Measurements from ENCODE around the gene NAT14. TPM values are rescaled to one million over a fixed set of nuclear protein-coding genes. Genes with fewer than 3 reads are reported as not detected.

NAT14 gene
- total and polyA plus RNA-seq, 5 donors from 2014 or later: 3.3 to 9.2 (median 4.7) TPM

- H3K4me1 ChIP-seq (ENCODE audit: control insufficient read depth, insufficient read depth, low read length, poor library complexity, severe bottlenecking): peaks cover 29% of the 10 kb centered on the region
- H3K36me3 Mint-ChIP-seq: peaks cover 5% of the 10 kb centered on the region
- no peak for ATAC-seq (ENCODE audit: low read depth in 2 of 2)
- H3K27ac ChIP-seq (ENCODE audit: insufficient read depth, low read length, poor library complexity, severe bottlenecking): no peak overlapping the region
- H3K4me3 ChIP-seq (ENCODE audit: low read depth, low read length): no peak overlapping the region
- no peaks in the 10 kb centered on the region for H3K9me3 Mint-ChIP-seq
- H3K27ac Mint-ChIP-seq: no peak overlapping the region
- peaks cover 0 to 37% (median 23%) of the 10 kb centered on the region in 4 donors for H3K4me1 Mint-ChIP-seq
- no peak for DNase-seq
- no peaks in the 10 kb centered on the region for H3K9me3 ChIP-seq (ENCODE audit: control insufficient read depth in 2 of 2, low read length in 2 of 2)
- H3K27me3 Mint-ChIP-seq: no peaks in the 10 kb centered on the region
- H3K36me3 ChIP-seq (ENCODE audit: control insufficient read depth, insufficient read depth, low read length): no peaks in the 10 kb centered on the region
- no peak overlapping the region for H3K4me3 Mint-ChIP-seq
- H3K27me3 ChIP-seq (ENCODE audit: control insufficient read depth, insufficient read depth, low read length): no peaks in the 10 kb centered on the region
Measured at GRCh38 chr19:55482156-55482961, 2.6 kb upstream of the NAT14 start.

DNA sequence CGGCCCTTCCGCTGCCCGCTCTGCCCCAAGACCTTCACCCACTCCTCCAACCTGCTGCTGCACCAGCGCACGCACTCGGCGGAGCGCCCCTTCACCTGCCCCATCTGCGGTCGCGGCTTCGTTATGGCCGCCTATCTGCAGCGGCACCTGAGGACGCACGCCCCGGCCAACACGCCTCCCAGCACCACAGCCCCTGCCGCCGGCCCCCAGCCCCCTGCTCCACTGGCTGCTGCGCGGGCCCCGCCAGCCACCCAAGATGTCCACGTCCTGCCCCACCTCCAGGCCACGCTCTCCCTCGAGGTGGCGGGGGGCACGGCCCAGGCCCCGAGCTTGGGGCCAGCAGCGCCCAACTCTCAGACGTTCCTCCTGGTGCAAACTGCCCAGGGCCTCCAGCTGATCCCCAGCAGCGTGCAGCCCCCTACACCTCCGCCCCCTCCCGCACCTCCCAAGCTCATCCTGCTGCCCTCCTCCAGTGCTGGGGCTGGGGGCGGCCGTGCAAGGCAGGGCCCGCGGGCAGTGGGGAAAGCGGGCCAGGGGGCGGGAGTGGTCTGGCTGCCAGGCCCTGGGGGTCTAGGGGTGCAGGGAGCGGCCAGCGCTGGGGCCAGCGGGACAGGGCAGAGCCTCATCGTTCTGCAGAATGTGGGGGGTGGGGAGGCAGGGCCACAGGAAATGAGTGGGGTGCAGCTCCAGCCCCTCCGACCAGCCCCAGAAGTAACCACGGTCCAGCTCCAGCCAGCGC, 1.9 kb upstream of the NAT14 start:
- Histone ChIP-seq H3K9me3 (ENCODE audit: control insufficient read depth in 2 of 2, low read length in 2 of 2) (no peaks in the 10 kb centered on the region), H3K4me1 (ENCODE audit: control insufficient read depth, insufficient read depth, low read length, poor library complexity, severe bottlenecking) (peaks cover 22% of the 10 kb centered on the region), H3K27me3 (ENCODE audit: control insufficient read depth, insufficient read depth, low read length) (no peaks in the 10 kb centered on the region), H3K27ac (ENCODE audit: insufficient read depth, low read length, poor library complexity, severe bottlenecking) (no peak overlapping the region), H3K4me3 (ENCODE audit: low read depth, low read length) (no peak overlapping the region), H3K36me3 (ENCODE audit: control insufficient read depth, insufficient read depth, low read length) (no peaks in the 10 kb centered on the region)
- Mint-ChIP-seq H3K9me3 (no peaks in the 10 kb centered on the region), H3K27me3 (no peaks in the 10 kb centered on the region), H3K36me3 (peaks cover 5% of the 10 kb centered on the region), H3K4me1 (peaks cover 0 to 30% (median 16%) of the 10 kb centered on the region in 4 donors), H3K4me3 (no peak overlapping the region), H3K27ac (no peak overlapping the region)
- DNase-seq (no peak), ATAC-seq (ENCODE audit: low read depth in 2 of 2) (no peak)

DNA sequence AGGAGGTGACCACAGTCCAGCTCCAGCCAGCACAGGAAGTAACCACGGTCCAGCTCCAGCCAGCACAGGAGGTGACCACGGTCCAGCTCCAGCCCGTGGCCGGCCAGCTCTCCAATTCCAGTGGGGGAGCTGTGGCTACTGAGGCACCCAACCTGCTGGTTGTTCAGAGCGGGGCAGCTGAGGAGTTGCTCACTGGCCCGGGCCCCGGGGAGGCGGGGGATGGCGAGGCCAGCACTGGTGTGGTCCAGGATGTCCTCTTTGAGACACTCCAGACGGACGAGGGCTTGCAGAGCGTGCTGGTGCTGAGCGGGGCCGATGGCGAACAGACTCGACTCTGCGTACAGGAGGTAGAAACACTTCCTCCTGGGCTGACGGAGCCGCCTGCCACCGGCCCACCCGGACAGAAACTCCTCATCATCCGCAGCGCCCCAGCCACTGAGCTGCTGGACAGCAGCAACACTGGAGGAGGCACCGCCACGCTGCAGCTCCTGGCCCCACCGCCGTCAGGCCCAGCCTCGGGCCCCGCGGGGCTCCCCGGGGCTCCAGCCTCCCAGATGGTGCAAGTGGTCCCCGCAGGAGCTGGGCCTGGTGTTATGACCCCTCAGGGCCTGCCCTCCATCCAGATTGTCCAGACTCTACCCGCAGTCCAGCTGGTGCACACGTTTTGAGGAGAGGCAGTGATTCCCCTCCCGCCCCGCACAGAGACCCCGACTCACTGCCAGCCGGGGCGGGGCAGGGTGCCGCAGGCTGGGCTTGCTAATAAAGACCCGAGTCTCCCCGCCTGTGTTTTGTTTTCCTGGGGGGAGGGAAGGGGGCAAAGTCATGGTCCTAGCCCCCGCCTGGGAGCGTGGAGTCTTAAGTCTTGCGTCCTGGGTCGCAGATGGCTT, 1.0 kb upstream of the NAT14 start:
- Histone ChIP-seq H3K36me3 (ENCODE audit: control insufficient read depth, insufficient read depth, low read length) (no peaks in the 10 kb centered on the region), H3K27me3 (ENCODE audit: control insufficient read depth, insufficient read depth, low read length) (no peaks in the 10 kb centered on the region), H3K27ac (ENCODE audit: insufficient read depth, low read length, poor library complexity, severe bottlenecking) (peak overlapping the region; percentile 76), H3K4me3 (ENCODE audit: low read depth, low read length) (no peak overlapping the region), H3K9me3 (ENCODE audit: control insufficient read depth in 2 of 2, low read length in 2 of 2) (no peaks in the 10 kb centered on the region), H3K4me1 (ENCODE audit: control insufficient read depth, insufficient read depth, low read length, poor library complexity, severe bottlenecking) (peaks cover 21% of the 10 kb centered on the region)
- no peaks in the 10 kb centered on the region for H3K9me3 Mint-ChIP-seq
- H3K4me3 Mint-ChIP-seq: peak overlapping the region; percentile 48 to 88 (median 77)
- H3K4me1 Mint-ChIP-seq: peaks cover 0 to 22% (median 11%) of the 10 kb centered on the region in 4 donors
- no peak for ATAC-seq (ENCODE audit: low read depth in 2 of 2)
- no peak overlapping the region for H3K27ac Mint-ChIP-seq
- peaks cover 5% of the 10 kb centered on the region for H3K36me3 Mint-ChIP-seq
- H3K27me3 Mint-ChIP-seq: no peaks in the 10 kb centered on the region
- DNase-seq: no peak

DNA sequence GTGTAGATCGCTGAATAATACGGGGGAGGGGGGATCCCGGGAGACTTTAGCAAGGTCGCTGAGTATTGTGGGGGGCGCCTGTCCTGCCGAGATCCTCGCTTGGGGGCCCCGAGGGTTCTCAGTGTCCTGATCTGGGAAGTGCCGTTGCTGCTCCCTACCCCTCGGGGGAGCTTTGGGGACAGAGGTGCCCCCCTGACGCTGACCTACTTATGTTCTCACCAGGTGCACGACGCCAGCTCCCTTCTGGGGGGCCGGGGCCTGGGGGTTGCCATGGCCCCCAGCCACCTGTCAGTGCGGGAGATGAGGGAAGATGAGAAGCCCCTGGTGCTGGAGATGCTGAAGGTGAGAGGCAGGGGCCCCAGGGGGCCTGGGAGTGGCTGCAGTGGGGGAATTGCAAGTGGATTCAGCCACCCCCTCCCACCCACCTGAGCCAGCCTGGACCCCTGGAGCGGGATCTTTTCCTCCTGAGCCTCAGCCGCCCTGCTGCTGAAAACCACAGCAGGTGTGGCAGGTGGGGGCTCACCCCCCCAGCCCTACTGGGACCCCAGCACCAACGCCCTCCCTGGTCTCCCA, 537 bp downstream of the NAT14 start:
- Mint-ChIP-seq H3K27me3 (no peaks in the 10 kb centered on the region), H3K4me3 (peak overlapping the region; percentile 82 to 90 (median 86)), H3K27ac (peak overlapping the region; percentile 56 to 92 (median 91)), H3K4me1 (peaks cover 0 to 10% (median 3%) of the 10 kb centered on the region in 4 donors), H3K9me3 (no peaks in the 10 kb centered on the region), H3K36me3 (no peaks in the 10 kb centered on the region)
- Histone ChIP-seq H3K36me3 (ENCODE audit: control insufficient read depth, insufficient read depth, low read length) (no peaks in the 10 kb centered on the region), H3K4me1 (ENCODE audit: control insufficient read depth, insufficient read depth, low read length, poor library complexity, severe bottlenecking) (peaks cover 21% of the 10 kb centered on the region), H3K9me3 (ENCODE audit: control insufficient read depth in 2 of 2, low read length in 2 of 2) (no peaks in the 10 kb centered on the region), H3K27ac (ENCODE audit: insufficient read depth, low read length, poor library complexity, severe bottlenecking) (peak overlapping the region; percentile 76), H3K27me3 (ENCODE audit: control insufficient read depth, insufficient read depth, low read length) (no peaks in the 10 kb centered on the region), H3K4me3 (ENCODE audit: low read depth, low read length) (no peak overlapping the region)
- ATAC-seq (ENCODE audit: low read depth in 2 of 2): no peak
- no peak for DNase-seq

DNA sequence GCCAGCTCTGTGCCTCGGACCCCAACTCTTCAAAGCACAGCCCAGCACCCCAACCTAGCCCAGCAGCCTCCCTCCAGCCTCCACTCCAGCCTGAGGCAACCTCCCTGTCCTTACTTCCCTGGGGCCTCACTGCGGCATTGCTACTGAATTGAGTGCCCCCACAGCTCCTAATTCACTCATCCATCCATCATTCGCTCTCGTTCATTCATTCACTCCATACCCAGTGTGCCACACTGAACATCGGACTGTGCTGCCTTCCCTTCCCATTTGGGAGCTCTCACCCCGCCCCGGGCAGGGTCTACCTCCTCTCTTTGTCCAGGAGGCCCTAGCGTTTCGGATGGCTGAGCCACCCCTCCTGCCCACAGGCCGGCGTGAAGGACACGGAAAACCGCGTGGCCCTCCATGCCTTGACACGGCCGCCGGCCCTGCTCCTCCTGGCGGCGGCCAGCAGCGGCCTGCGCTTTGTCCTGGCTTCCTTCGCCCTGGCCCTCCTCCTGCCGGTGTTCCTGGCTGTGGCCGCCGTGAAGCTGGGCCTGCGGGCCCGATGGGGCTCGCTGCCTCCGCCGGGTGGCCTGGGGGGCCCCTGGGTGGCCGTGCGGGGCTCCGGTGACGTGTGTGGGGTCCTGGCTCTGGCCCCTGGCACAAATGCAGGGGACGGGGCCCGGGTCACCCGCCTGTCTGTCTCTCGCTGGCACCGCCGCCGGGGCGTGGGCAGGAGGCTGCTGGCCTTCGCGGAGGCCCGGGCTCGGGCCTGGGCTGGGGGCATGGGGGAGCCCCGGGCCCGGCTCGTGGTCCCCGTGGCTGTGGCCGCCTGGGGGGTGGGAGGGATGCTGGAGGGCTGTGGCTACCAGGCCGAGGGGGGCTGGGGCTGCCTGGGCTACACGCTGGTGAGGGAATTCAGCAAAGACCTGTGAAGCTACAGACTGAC, 1.3 kb downstream of the NAT14 start:
- H3K4me1 Mint-ChIP-seq: peaks cover 0 to 8% (median 3%) of the 10 kb centered on the region in 4 donors
- H3K9me3 Mint-ChIP-seq: no peaks in the 10 kb centered on the region
- H3K4me1 ChIP-seq (ENCODE audit: control insufficient read depth, insufficient read depth, low read length, poor library complexity, severe bottlenecking): peaks cover 21% of the 10 kb centered on the region
- no peaks in the 10 kb centered on the region for H3K9me3 ChIP-seq (ENCODE audit: control insufficient read depth in 2 of 2, low read length in 2 of 2)
- no peaks in the 10 kb centered on the region for H3K27me3 ChIP-seq (ENCODE audit: control insufficient read depth, insufficient read depth, low read length)
- no peak for ATAC-seq (ENCODE audit: low read depth in 2 of 2)
- H3K4me3 Mint-ChIP-seq: peak overlapping the region; percentile 67 to 90 (median 85)
- no peaks in the 10 kb centered on the region for H3K27me3 Mint-ChIP-seq
- no peak for DNase-seq
- no peak overlapping the region for H3K27ac ChIP-seq (ENCODE audit: insufficient read depth, low read length, poor library complexity, severe bottlenecking)
- no peaks in the 10 kb centered on the region for H3K36me3 Mint-ChIP-seq
- H3K27ac Mint-ChIP-seq: peak overlapping the region; percentile 38 to 92 (median 91)
- H3K4me3 ChIP-seq (ENCODE audit: low read depth, low read length): no peak overlapping the region
- no peaks in the 10 kb centered on the region for H3K36me3 ChIP-seq (ENCODE audit: control insufficient read depth, insufficient read depth, low read length)

GRCh38 chr19:55486971-55487923, 2.3 kb downstream of the NAT14 start:
- no peak overlapping the region for H3K27ac ChIP-seq (ENCODE audit: insufficient read depth, low read length, poor library complexity, severe bottlenecking)
- no peaks in the 10 kb centered on the region for H3K9me3 ChIP-seq (ENCODE audit: control insufficient read depth in 2 of 2, low read length in 2 of 2)
- H3K4me1 ChIP-seq (ENCODE audit: control insufficient read depth, insufficient read depth, low read length, poor library complexity, severe bottlenecking): peaks cover 21% of the 10 kb centered on the region
- no peaks in the 10 kb centered on the region for H3K27me3 ChIP-seq (ENCODE audit: control insufficient read depth, insufficient read depth, low read length)
- no peaks in the 10 kb centered on the region for H3K27me3 Mint-ChIP-seq
- peak overlapping the region in 2 of 3 donors; percentile 31 to 87 for H3K27ac Mint-ChIP-seq
- no peak overlapping the region for H3K4me3 ChIP-seq (ENCODE audit: low read depth, low read length)
- no peaks in the 10 kb centered on the region for H3K36me3 ChIP-seq (ENCODE audit: control insufficient read depth, insufficient read depth, low read length)
- H3K36me3 Mint-ChIP-seq: no peaks in the 10 kb centered on the region
- H3K4me3 Mint-ChIP-seq: peak overlapping the region; percentile 39 to 74 (median 51)
- DNase-seq (peak in 1 of 3 donors; percentile 18), ATAC-seq (ENCODE audit: low read depth in 2 of 2) (peak in 1 of 2 donors; percentile 14)
- H3K4me1 Mint-ChIP-seq: peaks cover 0 to 8% (median 3%) of the 10 kb centered on the region in 4 donors
- no peaks in the 10 kb centered on the region for H3K9me3 Mint-ChIP-seq
